Kidney (tissue), 14 donors: Measurements from ENCODE around the gene CCDC188. TPM values are rescaled to one million over a fixed set of nuclear protein-coding genes. Genes with fewer than 3 reads are reported as not detected.

Experiments
- DNase-seq, 5 donors: peaks; one replicate each; pipeline ENCODE4 v3.0.0-alpha.2; 2013 to 2020
- FAIRE-seq: peaks from 2 replicates; lab custom pipeline; 2012; peaks lifted over from hg19 to GRCh38; lab: Jason Lieb, UNC
- H3K27ac ChIP-seq, 2 donors: one replicate each; pipeline ENCODE4 v1.7.0; 2013; ENCODE audit warnings: low read depth in 2 of 2, low read length in 2 of 2, inconsistent platforms in 1 of 2
- H3K27me3 ChIP-seq: one replicate; pipeline ENCODE4 v1.7.1; 2013; ENCODE audit warnings: low read length, inconsistent platforms; ENCODE audit not compliant: control insufficient read depth, insufficient read depth
- H3K36me3 ChIP-seq, 3 donors: one replicate each; pipeline versions ENCODE4 v1.7.0 to v1.7.1; 2013; ENCODE audit warnings: low read length in 3 of 3, control low read depth in 1 of 3, inconsistent platforms in 1 of 3; ENCODE audit not compliant: insufficient read depth in 3 of 3, control insufficient read depth in 2 of 3
- H3K4me1 ChIP-seq, 3 donors: one replicate each; pipeline versions ENCODE4 v1.7.0 to v1.7.1; 2013; ENCODE audit warnings: low read length in 3 of 3, inconsistent platforms in 1 of 3, low read depth in 1 of 3; ENCODE audit not compliant: control insufficient read depth in 2 of 3, insufficient read depth in 2 of 3
- H3K4me3 ChIP-seq, 3 donors: one replicate each; pipeline versions ENCODE4 v1.7.0 to v1.8.1; 2013; ENCODE audit warnings: low read length in 3 of 3, control low read depth in 1 of 3, inconsistent platforms in 1 of 3
- H3K9ac ChIP-seq, 3 donors: one replicate each; pipeline versions ENCODE4 v1.7.0 to v1.7.1; 2013; ENCODE audit warnings: low read length in 3 of 3, control low read depth in 1 of 3, inconsistent platforms in 1 of 3
- H3K9me3 ChIP-seq, 3 donors: one replicate each; pipeline versions ENCODE4 v1.7.0 to v1.7.1; 2013; ENCODE audit warnings: low read length in 3 of 3, control low read depth in 1 of 3, inconsistent platforms in 1 of 3; ENCODE audit not compliant: control insufficient read depth in 2 of 3, insufficient read depth in 1 of 3
- intact Hi-C: fragments of 100-400 bp; cut with DNase I; formaldehyde crosslinking; loops from one replicate; pipeline ENCODE4 v1.11.1; 2022
- polyA plus RNA-seq: library from polyadenylated mRNA; stranded (reverse); fragments of 350-450 nt; fragmentation: Illumina TruSeq; extraction: RNeasy Lipid Tissue Mini Kit (QIAGEN cat#74804); gene quantifications from one replicate; pipeline ENCODE4 v1.2.3, GENCODE V29; 2014; ENCODE audit warnings: low read depth, low replicate concordance; ENCODE audit not compliant: insufficient read depth
- total RNA-seq: library from RNA; stranded (reverse); fragmentation: NEBNext Ultra II Directional; extraction: Animal tissue kit (Norgen Biotek cat#: 25700); gene quantifications from one replicate; pipeline ENCODE4 v1.2.1, GENCODE V29; 2021
- TF ChIP-seq, protein P1 (sequence below): IDR thresholded peaks from 3 replicates; pipeline ENCODE4 v1.5.1; 2012; ENCODE audit warnings: mild to moderate bottlenecking, moderate library complexity, borderline replicate concordance; ENCODE audit not compliant: insufficient read depth; ENCODE audit errors: extremely low read depth
- donor health status: control.
- donor health status: control.
- donor health status: control.
- donor health status: control.
- donor health status: control.
- donor health status: DM: yes; HTN: yes; CAD: no.
- donor health status: Normal renal cell carcinoma (clear cell type).

CCDC188 gene
- total and polyA plus RNA-seq, 2 donors from 2014 or later = 0.54 to 2.8 TPM

DNA sequence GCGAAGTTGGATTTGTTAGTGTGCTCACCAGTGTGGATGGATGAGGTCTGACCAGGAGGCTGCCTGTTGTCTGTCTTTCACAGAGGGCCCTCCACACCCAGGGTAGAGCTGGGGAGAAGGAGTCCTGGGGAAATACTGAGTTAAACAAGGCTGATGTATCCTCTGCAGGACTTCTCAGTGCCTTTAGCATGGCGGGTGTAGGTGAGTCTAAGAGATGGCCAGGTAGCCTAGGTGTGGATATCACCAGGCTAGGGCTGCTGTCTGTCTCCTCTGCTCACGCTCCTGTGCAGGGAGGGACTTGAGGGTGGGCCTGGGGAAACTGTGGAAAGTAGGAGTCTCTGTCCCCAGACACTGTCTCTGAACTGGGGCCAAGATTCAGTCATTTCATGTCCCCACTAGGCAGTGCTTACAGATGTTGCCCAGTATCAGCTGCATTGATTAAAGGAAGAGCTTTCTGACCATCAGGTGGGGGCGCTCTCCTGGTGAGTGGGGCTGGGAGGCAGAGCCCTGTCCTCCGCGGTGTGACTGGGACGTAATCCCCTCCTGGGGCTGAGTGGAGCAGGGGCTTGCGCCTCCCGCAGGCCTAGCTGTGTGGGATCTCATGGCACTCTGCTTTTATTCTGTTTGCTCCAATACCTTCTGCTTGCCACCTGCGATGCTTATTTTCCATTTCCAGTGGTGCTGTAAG is 35.5 kb upstream of the CCDC188 start:
- Histone ChIP-seq H3K27me3 (no peaks in the 10 kb centered on the region), H3K36me3 (no peaks in the 10 kb centered on the region), H3K9ac (no peak overlapping the region), H3K9me3 (no peaks in the 10 kb centered on the region), H3K27ac (no peak overlapping the region), H3K4me1 (no peaks in the 10 kb centered on the region), H3K4me3 (no peak overlapping the region)
- no peak for DNase-seq
- intact Hi-C loops = no loop called here
- FAIRE-seq = no peak
- TF ChIP-seq, protein P1, sequence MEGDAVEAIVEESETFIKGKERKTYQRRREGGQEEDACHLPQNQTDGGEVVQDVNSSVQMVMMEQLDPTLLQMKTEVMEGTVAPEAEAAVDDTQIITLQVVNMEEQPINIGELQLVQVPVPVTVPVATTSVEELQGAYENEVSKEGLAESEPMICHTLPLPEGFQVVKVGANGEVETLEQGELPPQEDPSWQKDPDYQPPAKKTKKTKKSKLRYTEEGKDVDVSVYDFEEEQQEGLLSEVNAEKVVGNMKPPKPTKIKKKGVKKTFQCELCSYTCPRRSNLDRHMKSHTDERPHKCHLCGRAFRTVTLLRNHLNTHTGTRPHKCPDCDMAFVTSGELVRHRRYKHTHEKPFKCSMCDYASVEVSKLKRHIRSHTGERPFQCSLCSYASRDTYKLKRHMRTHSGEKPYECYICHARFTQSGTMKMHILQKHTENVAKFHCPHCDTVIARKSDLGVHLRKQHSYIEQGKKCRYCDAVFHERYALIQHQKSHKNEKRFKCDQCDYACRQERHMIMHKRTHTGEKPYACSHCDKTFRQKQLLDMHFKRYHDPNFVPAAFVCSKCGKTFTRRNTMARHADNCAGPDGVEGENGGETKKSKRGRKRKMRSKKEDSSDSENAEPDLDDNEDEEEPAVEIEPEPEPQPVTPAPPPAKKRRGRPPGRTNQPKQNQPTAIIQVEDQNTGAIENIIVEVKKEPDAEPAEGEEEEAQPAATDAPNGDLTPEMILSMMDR = no peak

DNA sequence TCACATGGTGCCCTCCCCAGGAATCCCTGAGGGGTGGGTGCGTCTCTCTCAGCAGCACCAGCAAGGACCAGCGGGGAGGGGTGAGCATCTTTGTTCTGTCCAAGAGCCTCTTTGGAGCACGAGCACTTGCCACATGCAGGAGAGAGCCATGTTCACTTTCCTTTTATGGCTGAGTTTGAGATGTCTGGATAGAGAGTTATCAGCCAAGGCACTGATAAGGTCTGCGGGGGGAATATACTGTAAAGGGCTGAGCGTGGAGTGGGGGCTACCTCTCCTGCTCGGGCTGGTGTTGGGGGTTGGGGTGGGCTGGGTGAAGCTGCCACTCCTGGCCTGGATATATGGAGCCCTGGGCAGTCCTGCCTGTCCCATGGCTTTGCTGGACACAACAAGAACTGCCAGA is 34.9 kb upstream of the CCDC188 start:
- no peaks in the 10 kb centered on the region for H3K36me3 ChIP-seq
- H3K9me3 ChIP-seq = no peaks in the 10 kb centered on the region
- DNase-seq = no peak
- no peak overlapping the region for H3K9ac ChIP-seq
- no peak overlapping the region for H3K4me3 ChIP-seq
- no peaks in the 10 kb centered on the region for H3K4me1 ChIP-seq
- intact Hi-C loops = no loop called here
- no peak for FAIRE-seq
- TF ChIP-seq, protein P1 = no peak
- no peaks in the 10 kb centered on the region for H3K27me3 ChIP-seq
- H3K27ac ChIP-seq = no peak overlapping the region

DNA sequence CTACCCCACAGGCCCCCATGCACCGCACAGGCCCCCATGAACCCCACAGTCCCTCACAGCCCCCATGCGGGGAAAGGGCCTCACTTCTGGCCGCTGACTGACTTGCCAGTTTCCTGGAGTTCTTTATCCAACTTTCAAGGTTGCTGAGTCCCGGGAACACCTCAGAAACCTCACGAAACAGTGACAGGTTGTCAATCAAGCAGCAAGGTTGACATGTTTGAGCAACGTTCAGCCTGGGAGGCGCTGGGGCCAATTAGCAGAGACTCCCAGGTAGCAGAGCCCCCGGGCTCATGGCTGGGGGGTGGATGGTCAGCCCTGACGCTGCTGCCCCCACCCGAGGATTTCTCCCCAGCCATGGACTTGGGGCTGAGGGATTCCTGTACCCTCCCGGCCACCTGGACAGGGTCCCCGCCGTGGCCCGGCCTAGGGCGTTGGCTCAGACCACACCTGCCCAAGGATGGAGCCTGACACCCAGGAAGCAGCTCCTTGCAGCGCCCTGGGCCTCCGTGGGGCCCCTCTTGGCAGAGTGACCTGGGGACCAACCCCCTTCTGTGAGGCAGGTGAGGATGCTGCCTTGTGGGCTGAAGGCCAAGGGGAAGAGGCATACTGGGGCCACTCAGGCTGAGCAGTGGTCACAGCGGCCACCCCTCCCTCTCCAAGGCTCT is 33.8 kb upstream of the CCDC188 start:
- no peak overlapping the region for H3K4me3 ChIP-seq
- H3K4me1 ChIP-seq = no peaks in the 10 kb centered on the region
- DNase-seq = no peak
- H3K27ac ChIP-seq = no peak overlapping the region
- TF ChIP-seq, protein P1 = no peak
- intact Hi-C loops = no loop called here
- H3K36me3 ChIP-seq = no peaks in the 10 kb centered on the region
- no peak overlapping the region for H3K9ac ChIP-seq
- H3K9me3 ChIP-seq = no peaks in the 10 kb centered on the region
- FAIRE-seq = no peak
- H3K27me3 ChIP-seq = no peaks in the 10 kb centered on the region
